Measurements from ENCODE around the gene HERPUD1. TPM values are rescaled to one million over a fixed set of nuclear protein-coding genes. Genes with fewer than 3 reads are reported as not detected.

HERPUD1 gene
- total and polyA plus RNA-seq, 12 donors: 26.4 to 570 (median 209) TPM

- H3K9me3 ChIP-seq (replicated peaks in 1 of 3): no peaks in the 10 kb centered on the region
- no peak for TF ChIP-seq POLR2A (IDR thresholded peaks at IDR 0.05)
- TF ChIP-seq, protein P1, sequence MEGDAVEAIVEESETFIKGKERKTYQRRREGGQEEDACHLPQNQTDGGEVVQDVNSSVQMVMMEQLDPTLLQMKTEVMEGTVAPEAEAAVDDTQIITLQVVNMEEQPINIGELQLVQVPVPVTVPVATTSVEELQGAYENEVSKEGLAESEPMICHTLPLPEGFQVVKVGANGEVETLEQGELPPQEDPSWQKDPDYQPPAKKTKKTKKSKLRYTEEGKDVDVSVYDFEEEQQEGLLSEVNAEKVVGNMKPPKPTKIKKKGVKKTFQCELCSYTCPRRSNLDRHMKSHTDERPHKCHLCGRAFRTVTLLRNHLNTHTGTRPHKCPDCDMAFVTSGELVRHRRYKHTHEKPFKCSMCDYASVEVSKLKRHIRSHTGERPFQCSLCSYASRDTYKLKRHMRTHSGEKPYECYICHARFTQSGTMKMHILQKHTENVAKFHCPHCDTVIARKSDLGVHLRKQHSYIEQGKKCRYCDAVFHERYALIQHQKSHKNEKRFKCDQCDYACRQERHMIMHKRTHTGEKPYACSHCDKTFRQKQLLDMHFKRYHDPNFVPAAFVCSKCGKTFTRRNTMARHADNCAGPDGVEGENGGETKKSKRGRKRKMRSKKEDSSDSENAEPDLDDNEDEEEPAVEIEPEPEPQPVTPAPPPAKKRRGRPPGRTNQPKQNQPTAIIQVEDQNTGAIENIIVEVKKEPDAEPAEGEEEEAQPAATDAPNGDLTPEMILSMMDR (IDR thresholded peaks at IDR 0.05): no peak
- H3K27me3 ChIP-seq: no peaks in the 10 kb centered on the region
- H3K36me3 ChIP-seq (replicated peaks in 1 of 2): no peaks in the 10 kb centered on the region
- H3K4me1 ChIP-seq (replicated peaks in 1 of 2): no peaks in the 10 kb centered on the region
- intact Hi-C loops (cut with DNase I): no loop called here
- 84 to 94% (median 91%) methylated on average over 8 of the region's 8 CpGs for WGBS, 4 donors
- no peak overlapping the region for H3K27ac ChIP-seq
- DNase-seq: no peak
- no peak overlapping the region for H3K4me3 ChIP-seq
Observed at GRCh38 chr16:56898847-56899246, 33.1 kb upstream of the HERPUD1 start.

DNA sequence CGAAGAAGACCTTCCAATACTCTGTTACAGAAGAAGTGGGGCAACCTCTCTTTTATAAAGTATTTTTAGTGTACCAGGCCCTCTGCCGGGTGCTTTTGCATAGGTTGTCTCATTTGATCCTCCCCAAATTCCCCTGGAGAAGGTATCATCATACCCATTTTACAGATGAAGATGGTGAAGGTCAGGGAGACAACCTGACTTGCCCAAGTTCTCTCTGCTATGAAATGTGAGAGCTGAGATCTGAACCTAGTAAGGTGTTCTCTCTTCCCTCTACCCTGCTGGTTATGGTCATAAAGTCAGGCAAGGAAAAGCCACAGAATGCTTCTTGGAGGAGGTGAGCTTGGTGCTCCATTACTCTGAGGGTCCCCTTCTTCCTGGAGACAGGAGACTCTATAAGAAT, 28.1 kb upstream of the HERPUD1 start:
- H3K27me3 ChIP-seq: no peaks in the 10 kb centered on the region
- no peak overlapping the region for H3K27ac ChIP-seq
- no peaks in the 10 kb centered on the region for H3K9me3 ChIP-seq (replicated peaks in 1 of 3)
- TF ChIP-seq, protein P1 (IDR thresholded peaks at IDR 0.05): no peak
- TF ChIP-seq POLR2A (IDR thresholded peaks at IDR 0.05): no peak
- no peaks in the 10 kb centered on the region for H3K36me3 ChIP-seq (replicated peaks in 1 of 2)
- no peak overlapping the region for H3K4me3 ChIP-seq
- 71 to 94% (median 93%) methylated on average over 2 of the region's 2 CpGs for WGBS, 4 donors
- DNase-seq: no peak
- H3K4me1 ChIP-seq (replicated peaks in 1 of 2): no peaks in the 10 kb centered on the region
- intact Hi-C loops (cut with DNase I): no loop called here

DNA sequence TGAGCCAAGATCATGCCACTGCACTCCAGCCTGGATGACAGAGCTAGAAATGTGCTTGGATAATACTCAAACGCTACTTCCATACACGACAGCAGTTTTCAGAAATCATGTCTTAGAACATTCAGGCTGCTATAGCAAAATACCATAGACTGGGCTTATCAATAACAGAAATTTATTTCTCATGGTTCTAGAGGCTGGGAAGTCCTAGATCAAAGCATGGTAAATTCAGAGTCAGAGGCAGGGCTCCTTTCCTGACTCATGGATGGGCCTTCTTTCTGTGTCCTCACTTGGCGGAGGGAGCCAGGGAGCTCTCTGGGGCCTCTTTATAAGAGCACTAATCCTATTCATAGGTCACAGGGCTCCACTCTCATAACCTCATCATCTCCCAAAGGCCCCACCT, 24.5 kb upstream of the HERPUD1 start:
- H3K4me1 ChIP-seq (replicated peaks in 1 of 2): peaks cover 0 to 18% of the 10 kb centered on the region in 2 donors
- TF ChIP-seq, protein P1 (IDR thresholded peaks at IDR 0.05): no peak
- no peak for TF ChIP-seq POLR2A (IDR thresholded peaks at IDR 0.05)
- no peak overlapping the region for H3K27ac ChIP-seq
- no peaks in the 10 kb centered on the region for H3K27me3 ChIP-seq
- no peaks in the 10 kb centered on the region for H3K36me3 ChIP-seq (replicated peaks in 1 of 2)
- H3K9me3 ChIP-seq (replicated peaks in 1 of 3): no peaks in the 10 kb centered on the region
- intact Hi-C loops (cut with DNase I): no loop called here
- H3K4me3 ChIP-seq: no peak overlapping the region
- WGBS, 4 donors: 94 to 100% (median 97%) methylated on average over 3 of the region's 3 CpGs
- DNase-seq: no peak

GRCh38 chr16:56909527-56909979, 22.4 kb upstream of the HERPUD1 start:
- WGBS, 4 donors: 64 to 80% (median 69%) methylated on average over 7 of the region's 7 CpGs
- H3K4me3 ChIP-seq: no peak overlapping the region
- no peaks in the 10 kb centered on the region for H3K36me3 ChIP-seq (replicated peaks in 1 of 2)
- H3K27ac ChIP-seq: peak overlapping the region in 2 of 5 donors; percentile 23 to 71
- H3K9me3 ChIP-seq (replicated peaks in 1 of 3): no peaks in the 10 kb centered on the region
- DNase-seq: no peak
- H3K27me3 ChIP-seq: no peaks in the 10 kb centered on the region
- peaks cover 0 to 29% of the 10 kb centered on the region in 2 donors for H3K4me1 ChIP-seq (replicated peaks in 1 of 2)
- no peak for TF ChIP-seq POLR2A (IDR thresholded peaks at IDR 0.05)
- TF ChIP-seq, protein P1 (IDR thresholded peaks at IDR 0.05): no peak
- intact Hi-C loops (cut with DNase I): no loop called here

All from adrenal gland (tissue), 12 donors.